ENCODE results near the gene FRAS1.

DNA sequence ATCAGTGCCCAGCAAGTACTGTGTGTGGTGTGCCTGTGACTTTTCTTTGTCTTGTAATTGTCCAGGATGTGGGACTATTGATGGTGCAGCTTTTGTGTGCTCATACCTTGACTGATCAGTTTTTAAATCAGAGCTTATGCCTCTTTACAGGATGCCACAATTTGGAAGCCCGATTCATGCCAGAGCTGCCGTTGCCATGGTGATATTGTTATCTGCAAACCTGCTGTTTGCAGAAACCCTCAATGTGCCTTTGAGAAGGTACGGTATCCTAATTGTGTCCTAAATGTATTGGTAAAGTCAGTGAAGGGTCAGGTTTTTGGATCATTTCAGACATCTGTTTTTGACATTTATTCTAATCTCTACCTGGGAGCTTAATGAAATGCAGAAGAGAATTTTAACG, 180.2 kb downstream of the FRAS1 start:
- TF ChIP-seq, protein P1, sequence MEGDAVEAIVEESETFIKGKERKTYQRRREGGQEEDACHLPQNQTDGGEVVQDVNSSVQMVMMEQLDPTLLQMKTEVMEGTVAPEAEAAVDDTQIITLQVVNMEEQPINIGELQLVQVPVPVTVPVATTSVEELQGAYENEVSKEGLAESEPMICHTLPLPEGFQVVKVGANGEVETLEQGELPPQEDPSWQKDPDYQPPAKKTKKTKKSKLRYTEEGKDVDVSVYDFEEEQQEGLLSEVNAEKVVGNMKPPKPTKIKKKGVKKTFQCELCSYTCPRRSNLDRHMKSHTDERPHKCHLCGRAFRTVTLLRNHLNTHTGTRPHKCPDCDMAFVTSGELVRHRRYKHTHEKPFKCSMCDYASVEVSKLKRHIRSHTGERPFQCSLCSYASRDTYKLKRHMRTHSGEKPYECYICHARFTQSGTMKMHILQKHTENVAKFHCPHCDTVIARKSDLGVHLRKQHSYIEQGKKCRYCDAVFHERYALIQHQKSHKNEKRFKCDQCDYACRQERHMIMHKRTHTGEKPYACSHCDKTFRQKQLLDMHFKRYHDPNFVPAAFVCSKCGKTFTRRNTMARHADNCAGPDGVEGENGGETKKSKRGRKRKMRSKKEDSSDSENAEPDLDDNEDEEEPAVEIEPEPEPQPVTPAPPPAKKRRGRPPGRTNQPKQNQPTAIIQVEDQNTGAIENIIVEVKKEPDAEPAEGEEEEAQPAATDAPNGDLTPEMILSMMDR (IDR thresholded peaks at IDR 0.05) = no peak
- TF ChIP-seq POLR2AphosphoS5 (IDR thresholded peaks at IDR 0.05) (no peak), POLR2A (IDR thresholded peaks at IDR 0.05) (no peak)

All from breast epithelium (tissue), 3 donors.